LNCaP clone FGC (cell line): ENCODE results near the gene IDUA.

Experiments used
- DNase-seq: peaks from one replicate; pipeline ENCODE4 v3.0.0-alpha.2; 2011; ENCODE audit warnings: low read depth
- H3K4me3 ChIP-seq: 2 replicates; pipeline ENCODE4 v1.5.1; 2011; ENCODE audit warnings: mild to moderate bottlenecking, low read depth, low read length, control low read depth
- TF ChIP-seq, protein P1 (sequence below): IDR thresholded peaks from 2 replicates; pipeline ENCODE4 v1.5.1; 2012; ENCODE audit warnings: mild to moderate bottlenecking; ENCODE audit not compliant: control insufficient read depth, insufficient read depth; ENCODE audit errors: extremely low read depth

Gene IDUA

GRCh38 chr4:1008840-1009541, 22.1 kb downstream of the IDUA start:
- TF ChIP-seq, protein P1, sequence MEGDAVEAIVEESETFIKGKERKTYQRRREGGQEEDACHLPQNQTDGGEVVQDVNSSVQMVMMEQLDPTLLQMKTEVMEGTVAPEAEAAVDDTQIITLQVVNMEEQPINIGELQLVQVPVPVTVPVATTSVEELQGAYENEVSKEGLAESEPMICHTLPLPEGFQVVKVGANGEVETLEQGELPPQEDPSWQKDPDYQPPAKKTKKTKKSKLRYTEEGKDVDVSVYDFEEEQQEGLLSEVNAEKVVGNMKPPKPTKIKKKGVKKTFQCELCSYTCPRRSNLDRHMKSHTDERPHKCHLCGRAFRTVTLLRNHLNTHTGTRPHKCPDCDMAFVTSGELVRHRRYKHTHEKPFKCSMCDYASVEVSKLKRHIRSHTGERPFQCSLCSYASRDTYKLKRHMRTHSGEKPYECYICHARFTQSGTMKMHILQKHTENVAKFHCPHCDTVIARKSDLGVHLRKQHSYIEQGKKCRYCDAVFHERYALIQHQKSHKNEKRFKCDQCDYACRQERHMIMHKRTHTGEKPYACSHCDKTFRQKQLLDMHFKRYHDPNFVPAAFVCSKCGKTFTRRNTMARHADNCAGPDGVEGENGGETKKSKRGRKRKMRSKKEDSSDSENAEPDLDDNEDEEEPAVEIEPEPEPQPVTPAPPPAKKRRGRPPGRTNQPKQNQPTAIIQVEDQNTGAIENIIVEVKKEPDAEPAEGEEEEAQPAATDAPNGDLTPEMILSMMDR = no peak
- H3K4me3 ChIP-seq = peak overlapping the region; percentile 53
- no peak for DNase-seq

DNA sequence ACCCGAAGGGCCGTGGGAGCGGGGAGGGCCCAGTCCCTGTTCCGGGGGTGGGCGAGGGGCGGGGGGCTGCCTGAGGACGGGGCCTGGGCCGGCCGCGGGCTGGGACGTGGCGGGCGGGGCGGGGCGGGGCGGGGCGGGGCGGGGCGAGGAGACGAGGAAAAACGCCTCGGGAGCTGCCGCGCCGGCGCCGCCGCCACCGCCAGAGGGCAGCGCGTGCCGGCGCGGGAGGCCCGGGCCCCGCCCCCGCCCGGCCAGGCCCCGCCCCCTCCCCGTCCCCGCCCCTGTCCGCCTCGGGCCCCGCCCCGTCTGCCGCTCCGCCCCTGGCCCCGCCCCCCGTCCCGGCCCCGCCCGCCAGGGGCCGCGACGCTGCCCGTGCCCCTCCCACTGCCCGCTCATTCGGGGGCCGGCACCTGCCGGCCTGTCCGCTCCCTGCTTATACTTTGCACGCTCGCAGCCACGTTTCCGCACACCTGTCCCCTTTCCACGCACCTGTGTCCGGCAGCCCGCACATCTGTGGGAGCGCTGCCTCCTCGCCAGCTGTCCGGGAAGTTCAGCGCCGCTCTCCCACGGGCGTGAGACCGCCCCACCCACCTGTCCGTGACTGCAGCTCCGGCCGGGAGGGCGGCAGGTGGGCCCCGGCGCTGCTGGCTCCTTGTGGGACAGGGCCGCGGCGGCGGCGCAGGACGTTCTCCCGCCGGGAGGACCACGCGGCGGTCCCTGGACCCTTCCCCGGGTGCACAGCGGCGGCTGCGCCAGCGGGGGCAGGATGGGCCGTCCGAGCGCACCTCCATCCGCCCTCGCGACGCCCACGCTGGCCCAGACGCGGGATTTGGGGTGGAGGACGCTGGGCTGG, 22.9 kb downstream of the IDUA start:
- TF ChIP-seq, protein P1 = peak; percentile 29
- no peak for DNase-seq
- peak overlapping the region; percentile 59 for H3K4me3 ChIP-seq

DNA sequence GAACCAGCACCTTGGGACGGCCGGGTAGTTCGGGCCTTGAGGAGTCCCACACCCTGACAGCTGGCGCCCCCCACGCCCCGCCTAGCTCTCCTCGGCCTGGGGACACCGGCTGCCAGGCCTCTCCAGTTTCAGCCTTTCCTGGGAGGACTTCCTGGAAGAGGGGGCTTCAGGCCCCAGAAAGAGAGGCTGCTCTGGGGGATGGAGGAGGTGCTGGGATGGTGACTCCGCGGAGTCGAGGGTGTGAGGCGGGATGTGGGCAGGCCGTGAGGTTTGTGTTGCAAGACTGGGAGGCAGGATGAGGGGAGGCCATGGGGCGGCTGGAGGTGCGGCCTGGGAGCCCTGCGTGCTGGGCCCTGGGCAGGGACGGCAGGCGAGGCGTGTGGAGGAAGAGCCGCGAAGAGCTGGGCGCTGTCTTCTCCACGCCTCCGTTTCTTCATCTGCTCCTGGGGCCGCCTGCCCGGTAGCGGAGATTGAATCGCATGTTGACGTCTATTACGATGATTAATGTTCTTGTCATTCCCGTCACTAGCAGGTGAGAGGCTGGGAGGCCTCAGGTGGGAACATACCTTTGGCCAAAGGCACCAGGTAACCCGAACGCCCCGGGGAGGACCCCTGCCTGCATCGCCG, 23.7 kb downstream of the IDUA start:
- TF ChIP-seq, protein P1 = no peak
- DNase-seq = no peak
- peak overlapping the region; percentile 59 for H3K4me3 ChIP-seq

- peak; percentile 52 for DNase-seq
- TF ChIP-seq, protein P1 = no peak
- H3K4me3 ChIP-seq = peak within 1 kb of the TSS; percentile 73
Observed at GRCh38 chr4:1011022-1011665, 24.3 kb downstream of the IDUA start, which contains the start of gene FGFRL1. Gene FGFRL1 (plus strand): TSS chr4:1011626. CDS start chr4:1012486, 860 bp downstream.

GRCh38 chr4:1011666-1012033, 24.8 kb downstream of the IDUA start:
- DNase-seq = no peak
- no peak overlapping the region; the same call in 1 of the 2 replicates for H3K4me3 ChIP-seq
- TF ChIP-seq, protein P1 = no peak

- DNase-seq = no peak
Observed at GRCh38 chr4:1012034-1012739, 25.3 kb downstream of the IDUA start.

More at GRCh38 chr4:1012034-1012739, 25.3 kb downstream of the IDUA start:
- peak overlapping the region; percentile 73 for H3K4me3 ChIP-seq
- TF ChIP-seq, protein P1 = no peak
